LNCaP clone FGC (cell line): Measurements from ENCODE around the gene CLDN15.
"Not testable (repeated sequence)": the region's sequence is repeated elsewhere in the genome, so short reads cannot be mapped to it uniquely, and the experiment has no call there.

ENCODE experiments used
- DNase-seq: peaks from one replicate; pipeline ENCODE4 v3.0.0-alpha.2; 2011; ENCODE audit warnings: low read depth
- H3K4me3 ChIP-seq: 2 replicates; pipeline ENCODE4 v1.5.1; 2011; ENCODE audit warnings: mild to moderate bottlenecking, low read depth, low read length, control low read depth
- CTCF ChIP-seq: IDR thresholded peaks from 2 replicates; pipeline ENCODE4 v1.5.1; 2012; ENCODE audit warnings: mild to moderate bottlenecking; ENCODE audit not compliant: control insufficient read depth, insufficient read depth; ENCODE audit errors: extremely low read depth

Gene CLDN15

GRCh38 chr7:101210143-101210542 is 27.5 kb downstream of the CLDN15 start:
- DNase-seq, result no peak
- no peak overlapping the region for H3K4me3 ChIP-seq
- no peak for TF ChIP-seq CTCF

- no peak for TF ChIP-seq CTCF
- no peak for DNase-seq
- H3K4me3 ChIP-seq, result no peak overlapping the region
These were observed 28.8 kb downstream of the CLDN15 start for GRCh38 chr7:101208794-101209193.

GRCh38 chr7:101207459-101207858 is 30.1 kb downstream of the CLDN15 start:
- H3K4me3 ChIP-seq, result no peak overlapping the region
- TF ChIP-seq CTCF, result no peak
- DNase-seq, result no peak

GRCh38 chr7:101206665-101207042 is 30.9 kb downstream of the CLDN15 start:
- DNase-seq, result no peak
- H3K4me3 ChIP-seq, result no peak overlapping the region
- TF ChIP-seq CTCF, result no peak

- DNase-seq, result no peak
- no peak for TF ChIP-seq CTCF
- H3K4me3 ChIP-seq, result no peak overlapping the region
These were observed 31.5 kb downstream of the CLDN15 start for GRCh38 chr7:101205901-101206664.

GRCh38 chr7:101203740-101204738 is 33.6 kb downstream of the CLDN15 start:
- DNase-seq, H3K4me3 ChIP-seq: not testable (repeated sequence)

GRCh38 chr7:101202603-101202918 is 35.0 kb downstream of the CLDN15 start:
- TF ChIP-seq CTCF, result no peak
- DNase-seq, result no peak
- H3K4me3 ChIP-seq, result no peak overlapping the region
